ENCODE results near the gene HELQ. TPM values are rescaled to one million over a fixed set of nuclear protein-coding genes. Genes with fewer than 3 reads are reported as not detected.
A peak's percentile ranks its signal among the peaks of the same experiment; 100 is the strongest.

HELQ gene
- total and polyA plus RNA-seq, 2 of the 13 experiments (the other 11 are each of a cell fraction or from before 2014, with no cell fraction given): 6.6 to 10.8 TPM

DNA sequence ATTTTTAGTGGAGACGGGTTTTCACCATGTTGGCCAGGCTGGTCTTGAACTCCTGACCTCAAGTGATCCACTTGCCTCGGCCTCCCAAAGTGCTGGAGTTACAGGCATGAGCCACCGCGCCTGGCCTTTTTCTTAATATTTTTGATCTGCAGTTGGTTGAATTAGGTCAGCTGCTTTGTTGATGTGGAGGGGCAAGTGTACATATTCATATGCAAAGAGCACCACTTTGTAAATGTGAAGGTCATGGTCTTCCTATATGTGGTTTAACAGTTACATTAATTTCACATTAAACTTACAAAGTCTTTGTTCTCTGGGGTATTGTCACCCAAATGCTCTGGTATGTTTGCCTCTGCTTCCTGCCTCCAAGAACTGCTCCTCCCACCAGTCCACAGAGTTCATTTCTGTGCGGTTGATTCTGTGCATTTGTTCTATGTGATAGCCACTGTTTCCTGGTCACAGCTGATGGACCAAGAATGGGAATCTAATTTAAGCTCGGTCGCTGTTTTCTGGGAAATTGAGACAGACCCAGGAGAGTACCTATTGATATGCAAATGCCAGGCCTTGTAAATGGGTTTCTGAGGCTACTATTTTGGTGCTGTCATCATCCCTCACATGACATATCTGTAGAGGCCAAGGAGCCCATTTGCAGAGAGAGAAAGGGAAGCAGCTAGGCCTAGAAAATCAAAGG lies 94.1 kb downstream of the HELQ start (continued):
- TF ChIP-seq, protein P1, sequence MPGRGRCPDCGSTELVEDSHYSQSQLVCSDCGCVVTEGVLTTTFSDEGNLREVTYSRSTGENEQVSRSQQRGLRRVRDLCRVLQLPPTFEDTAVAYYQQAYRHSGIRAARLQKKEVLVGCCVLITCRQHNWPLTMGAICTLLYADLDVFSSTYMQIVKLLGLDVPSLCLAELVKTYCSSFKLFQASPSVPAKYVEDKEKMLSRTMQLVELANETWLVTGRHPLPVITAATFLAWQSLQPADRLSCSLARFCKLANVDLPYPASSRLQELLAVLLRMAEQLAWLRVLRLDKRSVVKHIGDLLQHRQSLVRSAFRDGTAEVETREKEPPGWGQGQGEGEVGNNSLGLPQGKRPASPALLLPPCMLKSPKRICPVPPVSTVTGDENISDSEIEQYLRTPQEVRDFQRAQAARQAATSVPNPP (CRISPR knock-in tag; IDR thresholded peaks at IDR 0.05): no peak
- TF ChIP-seq, protein P2, sequence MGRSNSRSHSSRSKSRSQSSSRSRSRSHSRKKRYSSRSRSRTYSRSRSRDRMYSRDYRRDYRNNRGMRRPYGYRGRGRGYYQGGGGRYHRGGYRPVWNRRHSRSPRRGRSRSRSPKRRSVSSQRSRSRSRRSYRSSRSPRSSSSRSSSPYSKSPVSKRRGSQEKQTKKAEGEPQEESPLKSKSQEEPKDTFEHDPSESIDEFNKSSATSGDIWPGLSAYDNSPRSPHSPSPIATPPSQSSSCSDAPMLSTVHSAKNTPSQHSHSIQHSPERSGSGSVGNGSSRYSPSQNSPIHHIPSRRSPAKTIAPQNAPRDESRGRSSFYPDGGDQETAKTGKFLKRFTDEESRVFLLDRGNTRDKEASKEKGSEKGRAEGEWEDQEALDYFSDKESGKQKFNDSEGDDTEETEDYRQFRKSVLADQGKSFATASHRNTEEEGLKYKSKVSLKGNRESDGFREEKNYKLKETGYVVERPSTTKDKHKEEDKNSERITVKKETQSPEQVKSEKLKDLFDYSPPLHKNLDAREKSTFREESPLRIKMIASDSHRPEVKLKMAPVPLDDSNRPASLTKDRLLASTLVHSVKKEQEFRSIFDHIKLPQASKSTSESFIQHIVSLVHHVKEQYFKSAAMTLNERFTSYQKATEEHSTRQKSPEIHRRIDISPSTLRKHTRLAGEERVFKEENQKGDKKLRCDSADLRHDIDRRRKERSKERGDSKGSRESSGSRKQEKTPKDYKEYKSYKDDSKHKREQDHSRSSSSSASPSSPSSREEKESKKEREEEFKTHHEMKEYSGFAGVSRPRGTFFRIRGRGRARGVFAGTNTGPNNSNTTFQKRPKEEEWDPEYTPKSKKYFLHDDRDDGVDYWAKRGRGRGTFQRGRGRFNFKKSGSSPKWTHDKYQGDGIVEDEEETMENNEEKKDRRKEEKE (IDR thresholded peaks at IDR 0.05): no peak
- TF ChIP-seq KLF9 (CRISPR knock-in tag; IDR thresholded peaks at IDR 0.05; ENCODE audit: low read depth): no peak
- TF ChIP-seq, protein P3, sequence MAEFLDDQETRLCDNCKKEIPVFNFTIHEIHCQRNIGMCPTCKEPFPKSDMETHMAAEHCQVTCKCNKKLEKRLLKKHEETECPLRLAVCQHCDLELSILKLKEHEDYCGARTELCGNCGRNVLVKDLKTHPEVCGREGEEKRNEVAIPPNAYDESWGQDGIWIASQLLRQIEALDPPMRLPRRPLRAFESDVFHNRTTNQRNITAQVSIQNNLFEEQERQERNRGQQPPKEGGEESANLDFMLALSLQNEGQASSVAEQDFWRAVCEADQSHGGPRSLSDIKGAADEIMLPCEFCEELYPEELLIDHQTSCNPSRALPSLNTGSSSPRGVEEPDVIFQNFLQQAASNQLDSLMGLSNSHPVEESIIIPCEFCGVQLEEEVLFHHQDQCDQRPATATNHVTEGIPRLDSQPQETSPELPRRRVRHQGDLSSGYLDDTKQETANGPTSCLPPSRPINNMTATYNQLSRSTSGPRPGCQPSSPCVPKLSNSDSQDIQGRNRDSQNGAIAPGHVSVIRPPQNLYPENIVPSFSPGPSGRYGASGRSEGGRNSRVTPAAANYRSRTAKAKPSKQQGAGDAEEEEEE (CRISPR knock-in tag; IDR thresholded peaks at IDR 0.05; ENCODE audit: borderline replicate concordance): no peak
- no peak for TF ChIP-seq FOSL1 (CRISPR knock-in tag; IDR thresholded peaks at IDR 0.05; ENCODE audit: borderline replicate concordance)
- TF ChIP-seq, protein P4, sequence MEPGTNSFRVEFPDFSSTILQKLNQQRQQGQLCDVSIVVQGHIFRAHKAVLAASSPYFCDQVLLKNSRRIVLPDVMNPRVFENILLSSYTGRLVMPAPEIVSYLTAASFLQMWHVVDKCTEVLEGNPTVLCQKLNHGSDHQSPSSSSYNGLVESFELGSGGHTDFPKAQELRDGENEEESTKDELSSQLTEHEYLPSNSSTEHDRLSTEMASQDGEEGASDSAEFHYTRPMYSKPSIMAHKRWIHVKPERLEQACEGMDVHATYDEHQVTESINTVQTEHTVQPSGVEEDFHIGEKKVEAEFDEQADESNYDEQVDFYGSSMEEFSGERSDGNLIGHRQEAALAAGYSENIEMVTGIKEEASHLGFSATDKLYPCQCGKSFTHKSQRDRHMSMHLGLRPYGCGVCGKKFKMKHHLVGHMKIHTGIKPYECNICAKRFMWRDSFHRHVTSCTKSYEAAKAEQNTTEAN (CRISPR knock-in tag; conservative IDR thresholded peaks at IDR 0.05): peak; percentile 48; the same call in 1 of the 2 replicates
- no peak for TF ChIP-seq HDAC6 (IDR thresholded peaks at IDR 0.05; ENCODE audit: low read depth, low read length)
- TF ChIP-seq HOXA3 (CRISPR knock-in tag; IDR thresholded peaks at IDR 0.05): 0 out of 2 replicates have a peak, but pooled peaks have one; percentile 37
- TF ChIP-seq KLF6 (CRISPR knock-in tag; IDR thresholded peaks at IDR 0.05): no peak
- TF ChIP-seq NFKB2 (CRISPR knock-in tag; IDR thresholded peaks at IDR 0.05; ENCODE audit: borderline replicate concordance): no peak
- TF ChIP-seq ATF7-NPFF (CRISPR knock-in tag; IDR thresholded peaks at IDR 0.05; ENCODE audit: low read depth): no peak
- TF ChIP-seq, protein P5, sequence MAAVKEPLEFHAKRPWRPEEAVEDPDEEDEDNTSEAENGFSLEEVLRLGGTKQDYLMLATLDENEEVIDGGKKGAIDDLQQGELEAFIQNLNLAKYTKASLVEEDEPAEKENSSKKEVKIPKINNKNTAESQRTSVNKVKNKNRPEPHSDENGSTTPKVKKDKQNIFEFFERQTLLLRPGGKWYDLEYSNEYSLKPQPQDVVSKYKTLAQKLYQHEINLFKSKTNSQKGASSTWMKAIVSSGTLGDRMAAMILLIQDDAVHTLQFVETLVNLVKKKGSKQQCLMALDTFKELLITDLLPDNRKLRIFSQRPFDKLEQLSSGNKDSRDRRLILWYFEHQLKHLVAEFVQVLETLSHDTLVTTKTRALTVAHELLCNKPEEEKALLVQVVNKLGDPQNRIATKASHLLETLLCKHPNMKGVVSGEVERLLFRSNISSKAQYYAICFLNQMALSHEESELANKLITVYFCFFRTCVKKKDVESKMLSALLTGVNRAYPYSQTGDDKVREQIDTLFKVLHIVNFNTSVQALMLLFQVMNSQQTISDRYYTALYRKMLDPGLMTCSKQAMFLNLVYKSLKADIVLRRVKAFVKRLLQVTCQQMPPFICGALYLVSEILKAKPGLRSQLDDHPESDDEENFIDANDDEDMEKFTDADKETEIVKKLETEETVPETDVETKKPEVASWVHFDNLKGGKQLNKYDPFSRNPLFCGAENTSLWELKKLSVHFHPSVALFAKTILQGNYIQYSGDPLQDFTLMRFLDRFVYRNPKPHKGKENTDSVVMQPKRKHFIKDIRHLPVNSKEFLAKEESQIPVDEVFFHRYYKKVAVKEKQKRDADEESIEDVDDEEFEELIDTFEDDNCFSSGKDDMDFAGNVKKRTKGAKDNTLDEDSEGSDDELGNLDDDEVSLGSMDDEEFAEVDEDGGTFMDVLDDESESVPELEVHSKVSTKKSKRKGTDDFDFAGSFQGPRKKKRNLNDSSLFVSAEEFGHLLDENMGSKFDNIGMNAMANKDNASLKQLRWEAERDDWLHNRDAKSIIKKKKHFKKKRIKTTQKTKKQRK (IDR thresholded peaks at IDR 0.05; ENCODE audit: low read length): no peak
- TF ChIP-seq HMG20B (CRISPR knock-in tag; conservative IDR thresholded peaks at IDR 0.05): 0 out of 2 replicates have a peak, but pooled peaks have one; percentile 31
- no peak for TF ChIP-seq SNAI1 (CRISPR knock-in tag; IDR thresholded peaks at IDR 0.05; ENCODE audit: borderline replicate concordance)
